OCI-LY7 (cell line): ENCODE data around the gene PAGR1. TPM values are rescaled to one million over a fixed set of nuclear protein-coding genes. Genes with fewer than 3 reads are reported as not detected.

Experiments
- BruUV-seq: library from RNA; stranded (reverse); fragments of 400-500 nt; replicated peaks from 2 replicates; lab custom pipeline; 2021; lab: Mats Ljungman, UMichigan
- CTCF ChIA-PET: fragments of 300-600 bp; sonication (Branson Sonifier 250); formaldehyde crosslinking; loops from one replicate; lab custom pipeline; 2022; ENCODE audit warnings: antibody characterized with exemption; ENCODE audit not compliant: unreplicated experiment; lab: Charles Lee
- POLR2A ChIA-PET: fragments of 300-600 bp; sonication (Branson Sonifier 250); formaldehyde crosslinking; loops from one replicate; lab custom pipeline; 2022; ENCODE audit warnings: antibody characterized with exemption; lab: Charles Lee
- DNase-seq: peaks from one replicate; pipeline ENCODE4 v3.0.0-alpha.2; 2015; ENCODE audit warnings: low spot score
- H2AFZ ChIP-seq: fragments of 200-600 bp; sonication (generic), shearing (Covaris generic); 2 replicates; pipeline ENCODE4 v1.6.1; 2014; ENCODE audit warnings: mild to moderate bottlenecking, antibody characterized with exemption, low read length, moderate library complexity
- H3K27ac ChIP-seq: fragments of 200-600 bp; sonication (generic); 2 replicates; pipeline ENCODE4 v1.5.1; 2014; ENCODE audit warnings: mixed run types, low read depth, mild to moderate bottlenecking, moderate library complexity, low read length, inconsistent platforms; ENCODE audit not compliant: poor library complexity, severe bottlenecking
- H3K36me3 ChIP-seq: fragments of 200-600 bp; sonication (generic); 2 replicates; pipeline ENCODE4 v1.6.1; 2014; ENCODE audit warnings: mild to moderate bottlenecking, antibody characterized with exemption, low read length, moderate library complexity, mixed read lengths; ENCODE audit not compliant: insufficient read depth
- H3K4me1 ChIP-seq: fragments of 200-600 bp; sonication (generic); 2 replicates; pipeline ENCODE4 v1.5.1; 2014; ENCODE audit warnings: mild to moderate bottlenecking, low read length; ENCODE audit not compliant: insufficient read depth, poor library complexity, severe bottlenecking
- H3K4me2 ChIP-seq: fragments of 200-600 bp; sonication (generic); 2 replicates; pipeline ENCODE4 v1.6.1; 2014; ENCODE audit warnings: mild to moderate bottlenecking, low read length
- H3K4me3 ChIP-seq: fragments of 200-600 bp; sonication (generic); 2 replicates; pipeline ENCODE4 v1.5.1; 2014; ENCODE audit warnings: mild to moderate bottlenecking, low read depth, low read length; ENCODE audit not compliant: poor library complexity, severe bottlenecking
- H3K79me2 ChIP-seq: fragments of 200-600 bp; sonication (generic); 2 replicates; pipeline ENCODE4 v1.6.1; 2016; ENCODE audit warnings: low read depth, mild to moderate bottlenecking, low read length, moderate library complexity, mixed read lengths; ENCODE audit not compliant: insufficient read depth
- H3K9me2 ChIP-seq: fragments of 200-600 bp; sonication (generic); 2 replicates; pipeline ENCODE4 v1.6.1; 2016; ENCODE audit warnings: mild to moderate bottlenecking, low read length, mixed read lengths; ENCODE audit not compliant: insufficient read depth
- H3K9me3 ChIP-seq: fragments of 200-600 bp; sonication (generic); 2 replicates; pipeline ENCODE4 v1.6.1; 2014; ENCODE audit warnings: mild to moderate bottlenecking, mixed run types, low read length, mixed read lengths
- H4K20me1 ChIP-seq: fragments of 200-600 bp; sonication (generic); 2 replicates; pipeline ENCODE4 v1.6.1; 2014; ENCODE audit warnings: mild to moderate bottlenecking, antibody characterized with exemption, low read length, moderate library complexity, mixed read lengths; ENCODE audit not compliant: insufficient read depth
- CTCF ChIP-seq: fragments of 200-600 bp; sonication (generic); conservative IDR thresholded peaks from 2 replicates; pipeline ENCODE4 v1.5.1; 2014; ENCODE audit warnings: mild to moderate bottlenecking, antibody characterized with exemption, low read length, moderate library complexity, mixed read lengths
- EZH2phosphoT487 ChIP-seq: fragments of 200-600 bp; sonication (generic); IDR thresholded peaks from 2 replicates; pipeline ENCODE4 v1.6.1; 2018; ENCODE audit warnings: low read depth, borderline replicate concordance, mild to moderate bottlenecking, mixed run types, antibody characterized with exemption, low read length, moderate library complexity, mixed read lengths
- intact Hi-C: fragments of 100-400 bp; cut with micrococcal nuclease; formaldehyde crosslinking; loops from one replicate; pipeline ENCODE4 v1.10.0; 2022; ENCODE audit not compliant: unreplicated experiment
- total RNA-seq, 2 experiments: library from RNA; depleted of rRNA in 1 of 2; stranded (reverse); fragments of >200 nt in 1 of 2; shearing (Covaris generic) in 1 of 2; gene quantifications; 2 replicates each; pipeline ENCODE4 v1.2.3, GENCODE V29; 2014 to 2022

PAGR1 gene
- total RNA-seq, 2 experiments from 2014 or later: 51.7 to 59.4 TPM

- H3K4me3 ChIP-seq: no peak overlapping the region
- TF ChIP-seq CTCF (no peak), EZH2phosphoT487 (no peak)
- H3K9me3 ChIP-seq: no peaks in the 10 kb centered on the region
- no peak overlapping the region for H3K4me2 ChIP-seq
- no TSS peak for BruUV-seq
- peaks cover 8% of the 10 kb centered on the region; the same call in 1 of the 2 replicates for H3K79me2 ChIP-seq
- H4K20me1 ChIP-seq: no peaks in the 10 kb centered on the region
- DNase-seq: no peak
- intact Hi-C loops: loop anchor here (5.0 kb wide), 1 partner anchor 162 kb away; the partner anchor contains the start of gene C16orf92
- peaks cover 11% of the 10 kb centered on the region for H3K4me1 ChIP-seq
- H3K27ac ChIP-seq: no peak overlapping the region
- ChIA-PET CTCF (no interaction called here), POLR2A (no interaction called here)
- no peak overlapping the region for H2AFZ ChIP-seq
- peaks cover 23% of the 10 kb centered on the region; the same call in 1 of the 2 replicates for H3K36me3 ChIP-seq
- H3K9me2 ChIP-seq: no peaks in the 10 kb centered on the region
Measured at GRCh38 chr16:29860218-29860617, 44.3 kb downstream of the PAGR1 start.

- H3K4me3 ChIP-seq: peak overlapping the region; percentile 91
- ChIA-PET CTCF (no interaction called here), POLR2A (no interaction called here)
- H2AFZ ChIP-seq: peak overlapping the region; percentile 53
- intact Hi-C loops: loop anchor here (5.0 kb wide), 1 partner anchor 160 kb away; the partner anchor contains the start of gene C16orf92
- no TSS peak for BruUV-seq
- H3K4me1 ChIP-seq: peaks cover 11% of the 10 kb centered on the region
- no peak for TF ChIP-seq EZH2phosphoT487
- TF ChIP-seq CTCF: 0 out of 2 replicates have a peak, but pooled peaks have one; percentile 10
- peak overlapping the region; percentile 45 for H3K27ac ChIP-seq
- H3K9me3 ChIP-seq: no peaks in the 10 kb centered on the region
- H3K4me2 ChIP-seq: peak overlapping the region; percentile 97
- no peaks in the 10 kb centered on the region for H4K20me1 ChIP-seq
- no peak for DNase-seq
- H3K9me2 ChIP-seq: no peaks in the 10 kb centered on the region
- peaks cover 23% of the 10 kb centered on the region; the same call in 1 of the 2 replicates for H3K36me3 ChIP-seq
- H3K79me2 ChIP-seq: peaks cover 8% of the 10 kb centered on the region; the same call in 1 of the 2 replicates
Measured at GRCh38 chr16:29862383-29862883, 46.5 kb downstream of the PAGR1 start.
